ENCODE results near the gene DSC1.
"Not testable (repeated sequence)": the region's sequence is repeated elsewhere in the genome, so short reads cannot be mapped to it uniquely, and the experiment has no call there.

DSC1 gene

GRCh38 chr18:31199190-31199769 lies 36.6 kb upstream of the DSC1 start:
- no peak overlapping the region for H3K9ac ChIP-seq (ENCODE audit: low read length)
- no peak overlapping the region for H3K27ac ChIP-seq (ENCODE audit: low read depth, low read length)
- H3K4me1 ChIP-seq (ENCODE audit: insufficient read depth, low read length) = no peaks in the 10 kb centered on the region

GRCh38 chr18:31197676-31198075 lies 35.0 kb upstream of the DSC1 start:
- no peaks in the 10 kb centered on the region for H3K9me3 ChIP-seq (ENCODE audit: low read length)
- no peak overlapping the region for H3K27ac ChIP-seq (ENCODE audit: low read depth, low read length)
- no peak overlapping the region for H3K4me3 ChIP-seq (ENCODE audit: low read depth in 1 of 2, low read length in 2 of 2)

More at GRCh38 chr18:31199190-31199769, 36.6 kb upstream of the DSC1 start:
- Histone ChIP-seq H3K9me3 (ENCODE audit: low read length) (no peaks in the 10 kb centered on the region), H3K27me3 (ENCODE audit: control insufficient read depth in 1 of 2, insufficient read depth in 2 of 2, low read length in 2 of 2) (no peaks in the 10 kb centered on the region), H3K36me3 (ENCODE audit: insufficient read depth, low read length) (no peaks in the 10 kb centered on the region), H3K4me3 (ENCODE audit: low read depth in 1 of 2, low read length in 2 of 2) (no peak overlapping the region)

GRCh38 chr18:31195063-31195462 lies 32.4 kb upstream of the DSC1 start:
- H3K27me3 ChIP-seq (ENCODE audit: control insufficient read depth in 1 of 2, insufficient read depth in 2 of 2, low read length in 2 of 2) = no peaks in the 10 kb centered on the region
- no peaks in the 10 kb centered on the region for H3K36me3 ChIP-seq (ENCODE audit: insufficient read depth, low read length)
- H3K4me3 ChIP-seq (ENCODE audit: low read depth in 1 of 2, low read length in 2 of 2) = no peak overlapping the region
- H3K4me1 ChIP-seq (ENCODE audit: insufficient read depth, low read length) = no peaks in the 10 kb centered on the region
- no peak overlapping the region for H3K27ac ChIP-seq (ENCODE audit: low read depth, low read length)
- H3K9ac ChIP-seq (ENCODE audit: low read length) = no peak overlapping the region
- H3K9me3 ChIP-seq (ENCODE audit: low read length) = no peaks in the 10 kb centered on the region

More at GRCh38 chr18:31197676-31198075, 35.0 kb upstream of the DSC1 start:
- Histone ChIP-seq H3K27me3 (ENCODE audit: control insufficient read depth in 1 of 2, insufficient read depth in 2 of 2, low read length in 2 of 2) (no peaks in the 10 kb centered on the region), H3K36me3 (ENCODE audit: insufficient read depth, low read length) (no peaks in the 10 kb centered on the region), H3K9ac (ENCODE audit: low read length) (no peak overlapping the region), H3K4me1 (ENCODE audit: insufficient read depth, low read length) (no peaks in the 10 kb centered on the region)

- Histone ChIP-seq H3K4me3 (ENCODE audit: low read depth in 1 of 2, low read length in 2 of 2) (no peak overlapping the region), H3K9ac (ENCODE audit: low read length) (no peak overlapping the region), H3K36me3 (ENCODE audit: insufficient read depth, low read length) (no peaks in the 10 kb centered on the region), H3K9me3 (ENCODE audit: low read length) (no peaks in the 10 kb centered on the region), H3K27me3 (ENCODE audit: control insufficient read depth in 1 of 2, insufficient read depth in 2 of 2, low read length in 2 of 2) (no peaks in the 10 kb centered on the region), H3K4me1 (ENCODE audit: insufficient read depth, low read length) (no peaks in the 10 kb centered on the region), H3K27ac (ENCODE audit: low read depth, low read length) (no peak overlapping the region)
These were observed 29.6 kb upstream of the DSC1 start for GRCh38 chr18:31192086-31192776.

DNA sequence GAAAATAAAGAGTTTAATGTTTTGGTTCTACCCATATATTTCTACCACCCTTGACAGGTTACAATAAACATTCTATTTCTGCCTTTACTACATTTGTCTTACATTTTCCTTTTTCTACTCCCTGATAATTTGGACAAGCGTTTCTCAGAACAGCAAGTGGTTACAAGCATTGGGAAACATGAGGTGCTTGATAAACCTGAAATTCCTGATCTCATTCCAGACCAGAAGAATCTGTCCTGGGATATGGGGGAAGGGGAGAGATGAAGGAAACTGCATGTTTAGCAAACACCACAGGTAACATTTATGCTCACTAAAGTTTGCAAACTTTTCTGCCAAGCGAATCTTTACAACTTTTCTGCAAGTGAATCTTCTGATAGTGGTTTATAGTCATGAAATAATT lies 28.3 kb upstream of the DSC1 start:
- no peak overlapping the region for H3K27ac ChIP-seq (ENCODE audit: low read depth, low read length)
- H3K4me3 ChIP-seq (ENCODE audit: low read depth in 1 of 2, low read length in 2 of 2) = no peak overlapping the region
- no peak overlapping the region for H3K9ac ChIP-seq (ENCODE audit: low read length)
- no peaks in the 10 kb centered on the region for H3K27me3 ChIP-seq (ENCODE audit: control insufficient read depth in 1 of 2, insufficient read depth in 2 of 2, low read length in 2 of 2)
- no peaks in the 10 kb centered on the region for H3K9me3 ChIP-seq (ENCODE audit: low read length)
- H3K36me3 ChIP-seq (ENCODE audit: insufficient read depth, low read length) = no peaks in the 10 kb centered on the region
- H3K4me1 ChIP-seq (ENCODE audit: insufficient read depth, low read length) = no peaks in the 10 kb centered on the region

- Histone ChIP-seq H3K4me3 (ENCODE audit: low read depth in 1 of 2, low read length in 2 of 2) (no peak overlapping the region), H3K9ac (ENCODE audit: low read length) (no peak overlapping the region), H3K4me1 (ENCODE audit: insufficient read depth, low read length) (no peaks in the 10 kb centered on the region), H3K9me3 (ENCODE audit: low read length) (no peaks in the 10 kb centered on the region), H3K27ac (ENCODE audit: low read depth, low read length) (no peak overlapping the region), H3K27me3 (ENCODE audit: control insufficient read depth in 1 of 2, insufficient read depth in 2 of 2, low read length in 2 of 2) (no peaks in the 10 kb centered on the region), H3K36me3 (ENCODE audit: insufficient read depth, low read length) (no peaks in the 10 kb centered on the region)
These were observed 27.1 kb upstream of the DSC1 start for GRCh38 chr18:31189757-31190156.

- no peaks in the 10 kb centered on the region for H3K36me3 ChIP-seq (ENCODE audit: insufficient read depth, low read length)
- no peaks in the 10 kb centered on the region for H3K9me3 ChIP-seq (ENCODE audit: low read length)
- H3K4me3 ChIP-seq (ENCODE audit: low read depth in 1 of 2, low read length in 2 of 2) = no peak overlapping the region
- H3K27ac ChIP-seq (ENCODE audit: low read depth, low read length) = no peak overlapping the region
- no peak overlapping the region for H3K9ac ChIP-seq (ENCODE audit: low read length)
- H3K27me3 ChIP-seq (ENCODE audit: control insufficient read depth in 1 of 2, insufficient read depth in 2 of 2, low read length in 2 of 2) = no peaks in the 10 kb centered on the region
- H3K4me1 ChIP-seq (ENCODE audit: insufficient read depth, low read length) = no peaks in the 10 kb centered on the region
These were observed 22.7 kb upstream of the DSC1 start for GRCh38 chr18:31185186-31185950.

GRCh38 chr18:31183302-31183701 lies 20.6 kb upstream of the DSC1 start:
- Histone ChIP-seq H3K27ac (ENCODE audit: low read depth, low read length) (no peak overlapping the region), H3K27me3 (ENCODE audit: control insufficient read depth in 1 of 2, insufficient read depth in 2 of 2, low read length in 2 of 2) (no peaks in the 10 kb centered on the region), H3K36me3 (ENCODE audit: insufficient read depth, low read length) (no peaks in the 10 kb centered on the region), H3K9ac (ENCODE audit: low read length) (no peak overlapping the region), H3K9me3 (ENCODE audit: low read length) (no peaks in the 10 kb centered on the region), H3K4me3 (ENCODE audit: low read depth in 1 of 2, low read length in 2 of 2) (no peak overlapping the region), H3K4me1 (ENCODE audit: insufficient read depth, low read length) (no peaks in the 10 kb centered on the region)

DNA sequence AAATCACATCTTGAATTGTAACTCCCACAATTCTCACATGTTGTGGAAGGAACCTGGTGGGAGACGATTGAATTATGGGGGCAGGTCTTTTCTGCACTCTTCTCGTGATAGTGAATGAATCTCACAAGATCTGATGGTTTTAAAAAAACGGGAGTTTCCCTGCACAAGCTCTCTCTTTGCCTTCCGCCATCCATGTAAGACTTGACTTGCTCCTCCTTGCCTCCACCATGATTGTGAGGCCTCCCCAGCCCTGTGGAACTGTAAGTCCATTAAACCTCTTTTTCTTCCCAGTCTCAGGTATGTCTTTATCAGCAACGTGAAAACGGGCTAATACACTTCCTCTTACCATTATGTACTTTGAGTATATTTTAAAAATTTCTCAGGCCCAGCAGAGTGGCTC lies 14.7 kb upstream of the DSC1 start:
- H3K9me3 ChIP-seq (ENCODE audit: low read length); H3K4me3 ChIP-seq (ENCODE audit: low read depth in 1 of 2, low read length in 2 of 2); H3K27ac ChIP-seq (ENCODE audit: low read depth, low read length); H3K27me3 ChIP-seq (ENCODE audit: control insufficient read depth in 1 of 2, insufficient read depth in 2 of 2, low read length in 2 of 2); H3K9ac ChIP-seq (ENCODE audit: low read length); H3K36me3 ChIP-seq (ENCODE audit: insufficient read depth, low read length); H3K4me1 ChIP-seq (ENCODE audit: insufficient read depth, low read length): not testable (repeated sequence)

DNA sequence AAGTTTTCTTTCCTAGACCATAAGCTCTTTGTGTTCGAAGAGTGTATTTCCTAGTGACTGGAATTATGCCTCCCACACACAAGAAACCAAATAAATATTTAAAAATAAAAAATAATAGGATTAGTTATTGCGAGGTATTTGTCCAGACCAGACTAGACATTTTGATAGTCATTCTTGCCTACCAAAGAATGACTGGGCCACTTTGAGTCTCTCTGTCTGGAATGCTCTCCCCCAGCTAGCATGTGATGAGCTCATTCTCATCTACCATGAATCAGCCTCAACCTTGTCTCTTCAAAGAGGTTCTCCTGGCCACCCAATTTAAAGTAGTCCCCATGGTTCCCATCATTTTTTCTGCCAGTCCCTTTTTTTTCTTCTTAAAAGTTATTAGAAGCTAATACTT lies 13.9 kb upstream of the DSC1 start:
- no peak overlapping the region for H3K9ac ChIP-seq (ENCODE audit: low read length)
- H3K27ac ChIP-seq (ENCODE audit: low read depth, low read length) = no peak overlapping the region
- H3K27me3 ChIP-seq (ENCODE audit: control insufficient read depth in 1 of 2, insufficient read depth in 2 of 2, low read length in 2 of 2) = no peaks in the 10 kb centered on the region
- no peak overlapping the region for H3K4me3 ChIP-seq (ENCODE audit: low read depth in 1 of 2, low read length in 2 of 2)
- no peaks in the 10 kb centered on the region for H3K9me3 ChIP-seq (ENCODE audit: low read length)
- no peaks in the 10 kb centered on the region for H3K4me1 ChIP-seq (ENCODE audit: insufficient read depth, low read length)
- H3K36me3 ChIP-seq (ENCODE audit: insufficient read depth, low read length) = no peaks in the 10 kb centered on the region

DNA sequence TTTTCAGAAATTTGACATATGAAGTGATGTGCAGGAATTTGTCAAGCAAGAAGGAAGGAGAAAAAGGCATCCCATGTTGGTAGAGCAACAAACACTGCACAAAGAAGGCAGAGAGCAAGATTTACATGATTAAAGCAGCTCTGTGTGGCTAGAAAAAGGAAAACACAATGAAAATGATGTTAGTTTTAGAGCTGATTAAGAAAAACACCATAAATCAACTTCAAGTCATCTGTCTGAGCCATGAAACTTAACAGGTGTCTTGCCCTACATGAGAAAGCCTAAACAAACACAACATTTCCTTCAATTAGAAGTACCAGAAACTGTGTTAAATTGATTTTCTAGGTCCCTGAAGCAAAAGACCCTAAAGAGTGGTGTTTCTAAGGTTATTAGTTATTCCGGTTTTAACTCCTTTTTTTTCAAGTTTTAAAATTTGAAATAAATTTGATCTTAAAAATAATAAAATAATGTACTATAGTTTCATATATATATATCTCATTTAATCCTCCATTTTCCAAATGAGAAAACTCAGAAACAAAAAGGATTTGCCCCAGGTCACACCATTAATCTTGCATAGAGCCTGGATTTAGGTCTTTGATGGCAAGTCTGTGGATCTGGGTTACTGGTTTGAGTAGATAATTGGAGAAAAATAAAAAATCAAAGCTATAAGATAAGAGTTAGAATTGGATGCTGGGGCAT lies 8.6 kb upstream of the DSC1 start:
- Histone ChIP-seq H3K9me3 (ENCODE audit: low read length) (no peaks in the 10 kb centered on the region), H3K27ac (ENCODE audit: low read depth, low read length) (no peak overlapping the region), H3K4me1 (ENCODE audit: insufficient read depth, low read length) (no peaks in the 10 kb centered on the region), H3K27me3 (ENCODE audit: control insufficient read depth in 1 of 2, insufficient read depth in 2 of 2, low read length in 2 of 2) (no peaks in the 10 kb centered on the region), H3K4me3 (ENCODE audit: low read depth in 1 of 2, low read length in 2 of 2) (no peak overlapping the region), H3K36me3 (ENCODE audit: insufficient read depth, low read length) (no peaks in the 10 kb centered on the region), H3K9ac (ENCODE audit: low read length) (no peak overlapping the region)
